Esophagus muscularis mucosa (tissue), 3 donors: ENCODE data around the gene ASB18.

Experiments used
- POLR2A ChIP-seq: fragments of 450-650 bp; IDR thresholded peaks from one replicate; pipeline ENCODE4 v1.6.1; 2017; ENCODE audit warnings: antibody characterized with exemption, moderate library complexity, mild to moderate bottlenecking, low read depth
- POLR2AphosphoS5 ChIP-seq, 2 donors: sonication (generic); formaldehyde crosslinking; IDR thresholded peaks; one replicate each; pipeline ENCODE4 v1.6.1; 2017; ENCODE audit warnings: antibody characterized with exemption in 2 of 2
- TF ChIP-seq, protein P1 (sequence below), 3 experiments: fragments of 200-600 bp in 2 of 3; fragments of 450-650 bp in 1 of 3; sonication (generic) in 2 of 3; IDR thresholded peaks; one replicate each; pipeline ENCODE4 v1.5.1; 2017 to 2019; ENCODE audit warnings: antibody characterized with exemption in 3 of 3, mild to moderate bottlenecking in 2 of 3, moderate library complexity in 1 of 3

DNA sequence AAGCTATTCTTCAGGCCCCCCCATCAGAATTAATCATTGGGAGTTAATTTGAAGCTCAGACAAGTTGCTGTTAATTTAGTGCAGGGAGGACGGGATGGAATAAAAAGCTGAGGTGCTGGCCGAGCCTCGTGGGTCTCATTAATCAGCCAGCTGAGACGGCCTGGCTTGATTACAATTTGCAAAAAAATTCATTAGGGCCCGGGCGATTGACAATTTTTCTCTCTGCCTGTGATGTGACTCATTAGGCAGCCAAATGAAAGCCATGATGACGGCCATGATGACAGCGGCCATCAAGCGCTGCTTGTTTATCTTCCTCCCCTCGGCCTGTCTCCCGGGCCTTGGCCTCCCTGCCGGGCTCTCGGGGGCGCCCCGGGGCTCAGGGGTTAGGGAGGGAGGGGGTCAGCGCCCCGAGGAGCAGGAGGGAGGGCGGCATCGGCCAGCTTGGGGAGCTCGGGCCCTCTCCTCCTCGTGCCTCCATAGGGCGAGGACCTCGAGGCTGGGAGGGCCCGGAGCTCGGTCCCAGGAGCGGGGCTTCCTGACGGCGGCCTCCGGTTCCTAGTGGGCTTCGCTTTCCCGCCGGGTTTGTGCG lies 101.2 kb downstream of the ASB18 start:
- TF ChIP-seq POLR2A = no peak
- TF ChIP-seq, protein P1, sequence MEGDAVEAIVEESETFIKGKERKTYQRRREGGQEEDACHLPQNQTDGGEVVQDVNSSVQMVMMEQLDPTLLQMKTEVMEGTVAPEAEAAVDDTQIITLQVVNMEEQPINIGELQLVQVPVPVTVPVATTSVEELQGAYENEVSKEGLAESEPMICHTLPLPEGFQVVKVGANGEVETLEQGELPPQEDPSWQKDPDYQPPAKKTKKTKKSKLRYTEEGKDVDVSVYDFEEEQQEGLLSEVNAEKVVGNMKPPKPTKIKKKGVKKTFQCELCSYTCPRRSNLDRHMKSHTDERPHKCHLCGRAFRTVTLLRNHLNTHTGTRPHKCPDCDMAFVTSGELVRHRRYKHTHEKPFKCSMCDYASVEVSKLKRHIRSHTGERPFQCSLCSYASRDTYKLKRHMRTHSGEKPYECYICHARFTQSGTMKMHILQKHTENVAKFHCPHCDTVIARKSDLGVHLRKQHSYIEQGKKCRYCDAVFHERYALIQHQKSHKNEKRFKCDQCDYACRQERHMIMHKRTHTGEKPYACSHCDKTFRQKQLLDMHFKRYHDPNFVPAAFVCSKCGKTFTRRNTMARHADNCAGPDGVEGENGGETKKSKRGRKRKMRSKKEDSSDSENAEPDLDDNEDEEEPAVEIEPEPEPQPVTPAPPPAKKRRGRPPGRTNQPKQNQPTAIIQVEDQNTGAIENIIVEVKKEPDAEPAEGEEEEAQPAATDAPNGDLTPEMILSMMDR (IDR thresholded peaks at IDR 0.05) = no peak
- no peak for TF ChIP-seq POLR2AphosphoS5 (IDR thresholded peaks at IDR 0.05)
